Medulla oblongata (tissue), 1 donor: ENCODE results near the gene DGAT2.

Source experiments
- DNase-seq: peaks from one replicate; pipeline ENCODE4 v3.0.0-alpha.2; 2015; ENCODE audit errors: extremely low spot score

Gene DGAT2

GRCh38 chr11:75780888-75781287 is 12.3 kb downstream of the DGAT2 start:
- DNase-seq, result no peak

DNA sequence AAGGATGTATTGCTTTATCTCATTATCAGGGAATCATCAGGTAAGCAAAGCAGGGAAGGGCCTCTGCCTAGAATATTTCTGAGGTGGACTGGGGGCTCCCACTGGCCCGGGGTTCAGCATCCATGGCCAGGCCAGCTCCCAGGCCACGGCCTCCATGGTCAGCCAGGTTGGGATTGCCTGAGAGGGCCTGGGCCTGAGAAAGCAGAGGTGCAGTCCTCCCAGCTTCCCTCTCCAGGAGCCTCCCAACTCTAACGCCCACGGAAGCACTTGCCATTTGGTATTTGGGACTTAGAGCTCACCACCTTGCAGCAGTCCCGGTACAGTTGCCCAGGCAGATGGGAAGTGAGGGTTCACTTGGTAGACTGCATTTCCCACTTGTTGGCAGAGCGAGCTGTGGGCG is 12.7 kb downstream of the DGAT2 start:
- no peak for DNase-seq

GRCh38 chr11:75781831-75782230 is 13.3 kb downstream of the DGAT2 start:
- DNase-seq, result no peak

GRCh38 chr11:75782540-75783263 is 14.1 kb downstream of the DGAT2 start:
- no peak for DNase-seq

- DNase-seq, result no peak
Observed at GRCh38 chr11:75783416-75784084, 15.0 kb downstream of the DGAT2 start.

DNA sequence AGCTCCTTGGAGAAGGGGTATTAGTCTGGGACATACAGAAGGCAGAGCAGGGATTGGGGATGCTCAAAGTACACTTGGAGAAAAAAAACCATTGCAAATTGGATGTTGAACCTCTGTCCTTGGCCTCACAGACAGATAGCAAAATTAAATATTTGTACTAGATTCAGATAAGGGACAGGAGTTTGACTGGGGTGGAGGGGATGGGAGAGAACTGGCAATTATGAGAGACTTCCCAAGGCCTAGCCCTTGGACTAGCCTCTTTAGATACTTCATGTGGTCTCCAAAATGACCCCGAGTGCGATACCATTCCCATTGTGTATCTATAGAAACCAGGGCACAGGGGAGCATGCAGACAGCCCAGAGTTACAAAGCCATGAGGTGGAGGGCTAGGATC is 15.5 kb downstream of the DGAT2 start:
- DNase-seq, result no peak

DNA sequence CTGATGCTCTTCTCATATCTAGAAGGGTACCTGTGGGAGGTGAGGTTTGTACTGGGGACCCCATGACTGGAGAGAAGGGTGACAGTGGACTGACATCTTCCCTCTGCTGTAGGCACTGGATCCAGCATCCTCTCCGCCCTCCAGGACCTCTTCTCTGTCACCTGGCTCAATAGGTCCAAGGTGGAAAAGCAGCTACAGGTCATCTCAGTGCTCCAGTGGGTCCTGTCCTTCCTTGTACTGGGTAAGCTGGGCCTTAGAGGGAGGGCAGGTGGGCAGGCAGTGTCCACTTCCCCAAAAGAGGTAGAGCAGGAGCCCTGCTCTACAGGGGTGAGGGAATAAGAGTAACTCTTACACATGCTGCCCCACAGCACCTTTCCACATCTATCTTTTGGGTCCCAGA is 15.9 kb downstream of the DGAT2 start:
- DNase-seq, result no peak

DNA sequence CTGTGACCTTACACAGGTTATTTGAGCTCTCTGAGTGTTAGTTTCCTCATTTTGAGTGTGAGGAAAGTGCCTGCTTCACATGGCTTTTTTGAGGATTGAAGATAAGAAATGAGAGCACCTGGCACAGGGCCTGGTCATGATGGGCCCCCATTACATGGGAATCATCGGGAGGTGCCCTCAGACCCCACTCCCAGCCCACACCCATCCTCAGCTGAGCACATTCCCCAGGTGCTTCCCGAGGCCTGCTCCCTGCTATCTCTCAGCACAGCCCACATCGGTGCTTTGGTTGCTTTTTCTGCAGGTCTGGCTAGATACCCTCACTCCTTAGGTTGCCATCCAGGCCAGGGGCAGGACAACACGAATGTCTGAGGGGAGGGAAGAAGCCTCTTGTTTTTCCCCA is 16.6 kb downstream of the DGAT2 start:
- DNase-seq, result no peak

GRCh38 chr11:75786101-75786736 is 17.6 kb downstream of the DGAT2 start:
- no peak for DNase-seq

GRCh38 chr11:75789521-75789920 is 20.9 kb downstream of the DGAT2 start:
- DNase-seq, result no peak

DNA sequence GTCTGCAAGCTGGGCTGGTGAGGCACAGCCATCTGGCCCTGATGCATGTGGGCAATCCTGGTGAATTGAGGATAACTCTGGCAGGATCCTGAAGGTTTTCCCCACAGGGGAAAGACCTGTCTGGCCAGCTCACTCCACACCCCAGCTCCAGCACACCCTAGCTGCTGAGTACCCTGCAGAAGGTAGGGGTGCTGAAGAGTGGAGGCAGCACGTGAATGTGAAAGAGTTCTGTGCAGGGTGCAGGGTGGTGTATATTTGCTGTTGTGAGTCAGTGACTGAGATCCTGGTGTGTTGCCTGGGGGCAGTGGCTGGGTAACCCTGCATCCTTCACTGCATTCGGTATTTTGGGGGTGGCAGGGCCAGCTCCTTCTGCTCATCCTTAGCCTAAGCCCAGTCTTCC is 22.4 kb downstream of the DGAT2 start:
- DNase-seq, result no peak

- DNase-seq, result no peak
Observed at GRCh38 chr11:75792127-75792731, 23.7 kb downstream of the DGAT2 start.

GRCh38 chr11:75792997-75793800 is 24.6 kb downstream of the DGAT2 start:
- no peak for DNase-seq

DNA sequence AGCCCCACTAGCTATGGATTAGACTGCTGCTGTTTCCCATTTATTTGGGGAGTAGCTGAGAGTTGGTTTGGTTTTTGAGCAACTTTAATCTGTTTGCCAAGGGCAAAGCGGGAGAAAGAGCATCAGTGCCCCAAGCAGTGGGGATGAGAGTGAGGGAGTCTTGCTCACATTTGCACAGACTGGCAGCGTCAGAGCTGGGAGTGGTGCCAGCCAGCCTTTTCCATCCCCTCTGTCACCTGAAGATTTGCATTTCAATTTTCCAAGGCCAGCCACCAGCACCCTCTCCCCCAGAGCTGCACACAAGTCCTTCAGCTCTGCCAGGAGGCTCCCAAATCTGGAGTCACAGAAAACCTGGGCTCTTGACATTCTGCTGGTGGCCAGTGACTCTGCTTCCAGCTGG is 25.4 kb downstream of the DGAT2 start:
- DNase-seq, result no peak

- no peak for DNase-seq
Observed at GRCh38 chr11:75795276-75796090, 26.9 kb downstream of the DGAT2 start.

- no peak for DNase-seq
Observed at GRCh38 chr11:75796091-75796435, 27.5 kb downstream of the DGAT2 start.

DNA sequence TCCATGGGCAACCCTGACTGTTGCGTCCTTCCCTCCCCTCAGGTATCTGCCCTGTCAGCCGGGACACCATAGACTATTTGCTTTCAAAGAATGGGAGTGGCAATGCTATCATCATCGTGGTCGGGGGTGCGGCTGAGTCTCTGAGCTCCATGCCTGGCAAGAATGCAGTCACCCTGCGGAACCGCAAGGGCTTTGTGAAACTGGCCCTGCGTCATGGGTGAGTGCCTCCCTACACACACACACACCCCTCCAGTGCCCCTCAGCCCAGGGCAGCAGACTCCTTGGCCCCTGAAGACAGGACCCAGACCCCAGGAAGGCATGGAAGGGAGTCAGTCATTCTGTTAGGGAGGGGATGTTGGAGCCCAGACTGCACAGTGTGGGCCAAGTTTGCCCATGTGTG is 28.5 kb downstream of the DGAT2 start:
- no peak for DNase-seq

- DNase-seq, result no peak
Observed at GRCh38 chr11:75797792-75798191, 29.2 kb downstream of the DGAT2 start.

GRCh38 chr11:75800136-75800675 is 31.6 kb downstream of the DGAT2 start:
- DNase-seq, result no peak

- DNase-seq, result peak; percentile 60
Observed at GRCh38 chr11:75800728-75801361, 32.3 kb downstream of the DGAT2 start.
